ENCODE results near the gene KRTAP5-3.
"Not testable (repeated sequence)": the region's sequence is repeated elsewhere in the genome, so short reads cannot be mapped to it uniquely, and the experiment has no call there.

Gene KRTAP5-3

GRCh38 chr11:1584661-1585370 lies 23.4 kb downstream of the KRTAP5-3 start, which contains the start of gene KRTAP5-1:
Gene KRTAP5-1 (minus strand): TSS chr11:1585283. CDS start chr11:1585249, 34 bp downstream.
- DNase-seq (ENCODE audit: low read depth in 2 of 3, low spot score in 1 of 3) = not testable (repeated sequence)

GRCh38 chr11:1582909-1583308 lies 25.4 kb downstream of the KRTAP5-3 start:
- DNase-seq (ENCODE audit: low read depth in 2 of 3, low spot score in 1 of 3) = not testable (repeated sequence)

GRCh38 chr11:1581976-1582375 lies 26.3 kb downstream of the KRTAP5-3 start:
- no peak for DNase-seq (ENCODE audit: low read depth in 2 of 3, low spot score in 1 of 3)

GRCh38 chr11:1576825-1577224 lies 31.4 kb downstream of the KRTAP5-3 start:
- DNase-seq (ENCODE audit: low read depth in 2 of 3, low spot score in 1 of 3) = no peak

GRCh38 chr11:1575756-1576155 lies 32.5 kb downstream of the KRTAP5-3 start:
- not testable (repeated sequence) for DNase-seq (ENCODE audit: low read depth in 2 of 3, low spot score in 1 of 3)

GRCh38 chr11:1574933-1575242 lies 33.4 kb downstream of the KRTAP5-3 start:
- DNase-seq (ENCODE audit: low read depth in 2 of 3, low spot score in 1 of 3) = no peak

- peak; percentile 19 to 41 (median 38) for DNase-seq (ENCODE audit: low read depth in 2 of 3, low spot score in 1 of 3)
Measured at GRCh38 chr11:1574238-1574932, 33.9 kb downstream of the KRTAP5-3 start.

GRCh38 chr11:1573903-1574237 lies 34.4 kb downstream of the KRTAP5-3 start:
- DNase-seq (ENCODE audit: low read depth in 2 of 3, low spot score in 1 of 3) = no peak

- no peak for DNase-seq (ENCODE audit: low read depth in 2 of 3, low spot score in 1 of 3)
Measured at GRCh38 chr11:1573077-1573902, 35.0 kb downstream of the KRTAP5-3 start.

GRCh38 chr11:1572197-1573076 lies 35.8 kb downstream of the KRTAP5-3 start, which contains the start of gene DUSP8:
Gene DUSP8 (minus strand): TSS chr11:1572271. CDS start chr11:1565826, 6,445 bp downstream.
- peak; percentile 75 to 87 (median 85) for DNase-seq (ENCODE audit: low read depth in 2 of 3, low spot score in 1 of 3)

GRCh38 chr11:1571760-1572196 lies 36.5 kb downstream of the KRTAP5-3 start:
- DNase-seq (ENCODE audit: low read depth in 2 of 3, low spot score in 1 of 3) = no peak

GRCh38 chr11:1570896-1571759 lies 37.1 kb downstream of the KRTAP5-3 start:
- DNase-seq (ENCODE audit: low read depth in 2 of 3, low spot score in 1 of 3) = no peak

- DNase-seq (ENCODE audit: low read depth in 2 of 3, low spot score in 1 of 3) = no peak
Measured at GRCh38 chr11:1570531-1570895, 37.8 kb downstream of the KRTAP5-3 start.

- no peak for DNase-seq (ENCODE audit: low read depth in 2 of 3, low spot score in 1 of 3)
Measured at GRCh38 chr11:1570001-1570453, 38.2 kb downstream of the KRTAP5-3 start.

GRCh38 chr11:1569251-1569780 lies 38.9 kb downstream of the KRTAP5-3 start:
- DNase-seq (ENCODE audit: low read depth in 2 of 3, low spot score in 1 of 3) = no peak

- DNase-seq (ENCODE audit: low read depth in 2 of 3, low spot score in 1 of 3) = no peak
Measured at GRCh38 chr11:1568441-1568911, 39.8 kb downstream of the KRTAP5-3 start.

GRCh38 chr11:1567721-1568100 lies 40.6 kb downstream of the KRTAP5-3 start:
- DNase-seq (ENCODE audit: low read depth in 2 of 3, low spot score in 1 of 3) = no peak

GRCh38 chr11:1567052-1567720 lies 41.1 kb downstream of the KRTAP5-3 start:
- DNase-seq (ENCODE audit: low read depth in 2 of 3, low spot score in 1 of 3) = no peak
